UCSD-AML1 (cell line): ENCODE data around the gene TXNRD2.
A peak's percentile ranks its signal among the peaks of the same experiment; 100 is the strongest.
"Not testable (repeated sequence)": the region's sequence is repeated elsewhere in the genome, so short reads cannot be mapped to it uniquely, and the experiment has no call there.

Source experiments
- DNase-seq: peaks from one replicate; lab custom pipeline; 2025; ENCODE audit not compliant: unreplicated experiment; lab: John Stamatoyannopoulos, UW

Gene TXNRD2

GRCh38 chr22:19951346-19951745, 9.7 kb upstream of the TXNRD2 start:
- DNase-seq = no peak

- no peak for DNase-seq
Observed at GRCh38 chr22:19948057-19948760, 6.6 kb upstream of the TXNRD2 start.

- peak; percentile 45 for DNase-seq
Observed at GRCh38 chr22:19943082-19944026, 1.7 kb upstream of the TXNRD2 start.

- DNase-seq = peak; percentile 64
Observed at GRCh38 chr22:19942157-19943081, 801 bp upstream of the TXNRD2 start.

- DNase-seq = no peak
Observed at GRCh38 chr22:19940536-19941364, 868 bp downstream of the TXNRD2 start.

GRCh38 chr22:19937616-19938473, 3.8 kb downstream of the TXNRD2 start:
- no peak for DNase-seq

- DNase-seq = no peak
Observed at GRCh38 chr22:19936513-19936912, 5.1 kb downstream of the TXNRD2 start.

GRCh38 chr22:19935123-19935718, 6.4 kb downstream of the TXNRD2 start:
- not testable (repeated sequence) for DNase-seq

GRCh38 chr22:19933341-19934241, 8.0 kb downstream of the TXNRD2 start:
- no peak for DNase-seq

GRCh38 chr22:19932367-19933206, 9.0 kb downstream of the TXNRD2 start:
- DNase-seq = no peak

GRCh38 chr22:19931514-19931913, 10.1 kb downstream of the TXNRD2 start:
- DNase-seq = no peak

GRCh38 chr22:19930551-19931486, 10.8 kb downstream of the TXNRD2 start:
- no peak for DNase-seq

- no peak for DNase-seq
Observed at GRCh38 chr22:19929586-19930550, 11.8 kb downstream of the TXNRD2 start.

GRCh38 chr22:19928207-19928606, 13.4 kb downstream of the TXNRD2 start:
- no peak for DNase-seq

- no peak for DNase-seq
Observed at GRCh38 chr22:19927696-19928095, 13.9 kb downstream of the TXNRD2 start.
